A549 (cell line): Measurements from ENCODE around the gene MYRFL.

Experiments
- BHLHE40 ChIP-seq: IDR thresholded peaks from 2 replicates; pipeline ENCODE4 v1.6.1; 2012; ENCODE audit warnings: low read depth, low read length, inconsistent platforms
- EP300 ChIP-seq, 2 experiments: fragments of >200 bp; sonication (Bioruptor Twin); formaldehyde crosslinking; IDR thresholded peaks; 2 replicates in 1 of 2; 3 replicates in 1 of 2; pipeline ENCODE4 v1.6.1; 2016 to 2017
- ESRRA ChIP-seq: fragments of 150-350 bp; IDR thresholded peaks from 2 replicates; pipeline ENCODE4 v1.6.1; 2014; ENCODE audit warnings: mild to moderate bottlenecking, low read length, borderline replicate concordance
- GATA3 ChIP-seq: IDR thresholded peaks from 2 replicates; pipeline ENCODE4 v1.6.1; 2012; ENCODE audit warnings: borderline replicate concordance
- POLR2A ChIP-seq: IDR thresholded peaks from 2 replicates; pipeline ENCODE4 v1.6.1; 2012; ENCODE audit warnings: mild to moderate bottlenecking, low read length
- TFCP2L1 ChIP-seq: fragments of 250-450 bp; sonication (Bioruptor Pico); IDR thresholded peaks from 2 replicates; pipeline ENCODE4 v1.5.0; 2021; ENCODE audit warnings: mild to moderate bottlenecking
- ZNF302 ChIP-seq: fragments of 250-450 bp; sonication (Bioruptor Pico); IDR thresholded peaks from 2 replicates; pipeline ENCODE4 v1.9.0; 2021; ENCODE audit warnings: inconsistent platforms, mild to moderate bottlenecking, moderate library complexity
- TF ChIP-seq, protein P1 (sequence below): IDR thresholded peaks from 2 replicates; pipeline ENCODE4 v1.6.1; 2012; ENCODE audit warnings: low read depth, borderline replicate concordance
- TF ChIP-seq, protein P2 (sequence below): fragments of >200 bp; sonication (Bioruptor Twin); formaldehyde crosslinking; IDR thresholded peaks from 3 replicates; pipeline ENCODE4 v1.5.1; 2016
- TF ChIP-seq, protein P3 (sequence below): IDR thresholded peaks from 2 replicates; pipeline ENCODE4 v1.6.1; 2012

DNA sequence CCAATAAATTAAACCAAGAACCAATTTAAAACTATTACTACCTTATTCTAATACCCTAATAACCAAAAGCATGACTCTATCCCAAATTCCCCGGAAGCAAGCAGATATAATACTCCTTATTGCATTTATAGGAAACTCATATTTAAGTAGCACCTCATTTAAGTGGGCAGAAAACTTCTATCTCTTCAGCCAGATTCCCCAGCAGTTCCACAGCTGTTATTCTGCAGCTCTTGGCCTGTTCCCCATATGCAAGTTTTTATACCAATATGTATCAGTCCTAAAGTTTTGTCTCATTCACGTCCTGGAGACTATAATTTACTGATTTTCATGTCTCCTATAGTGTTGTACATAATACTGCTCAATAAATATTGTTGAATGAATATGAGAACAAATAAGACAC, 106.5 kb downstream of the MYRFL start:
- TF ChIP-seq, protein P1, sequence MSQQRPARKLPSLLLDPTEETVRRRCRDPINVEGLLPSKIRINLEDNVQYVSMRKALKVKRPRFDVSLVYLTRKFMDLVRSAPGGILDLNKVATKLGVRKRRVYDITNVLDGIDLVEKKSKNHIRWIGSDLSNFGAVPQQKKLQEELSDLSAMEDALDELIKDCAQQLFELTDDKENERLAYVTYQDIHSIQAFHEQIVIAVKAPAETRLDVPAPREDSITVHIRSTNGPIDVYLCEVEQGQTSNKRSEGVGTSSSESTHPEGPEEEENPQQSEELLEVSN, result no peak
- TF ChIP-seq GATA3 (no peak), EP300 (IDR thresholded peaks at IDR 0.05) (no peak), ZNF302 (no peak), BHLHE40 (no peak), POLR2A (no peak), ESRRA (no peak), TFCP2L1 (CRISPR knock-in tag) (no peak)
- TF ChIP-seq, protein P2, sequence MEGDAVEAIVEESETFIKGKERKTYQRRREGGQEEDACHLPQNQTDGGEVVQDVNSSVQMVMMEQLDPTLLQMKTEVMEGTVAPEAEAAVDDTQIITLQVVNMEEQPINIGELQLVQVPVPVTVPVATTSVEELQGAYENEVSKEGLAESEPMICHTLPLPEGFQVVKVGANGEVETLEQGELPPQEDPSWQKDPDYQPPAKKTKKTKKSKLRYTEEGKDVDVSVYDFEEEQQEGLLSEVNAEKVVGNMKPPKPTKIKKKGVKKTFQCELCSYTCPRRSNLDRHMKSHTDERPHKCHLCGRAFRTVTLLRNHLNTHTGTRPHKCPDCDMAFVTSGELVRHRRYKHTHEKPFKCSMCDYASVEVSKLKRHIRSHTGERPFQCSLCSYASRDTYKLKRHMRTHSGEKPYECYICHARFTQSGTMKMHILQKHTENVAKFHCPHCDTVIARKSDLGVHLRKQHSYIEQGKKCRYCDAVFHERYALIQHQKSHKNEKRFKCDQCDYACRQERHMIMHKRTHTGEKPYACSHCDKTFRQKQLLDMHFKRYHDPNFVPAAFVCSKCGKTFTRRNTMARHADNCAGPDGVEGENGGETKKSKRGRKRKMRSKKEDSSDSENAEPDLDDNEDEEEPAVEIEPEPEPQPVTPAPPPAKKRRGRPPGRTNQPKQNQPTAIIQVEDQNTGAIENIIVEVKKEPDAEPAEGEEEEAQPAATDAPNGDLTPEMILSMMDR, result no peak
- TF ChIP-seq, protein P3, sequence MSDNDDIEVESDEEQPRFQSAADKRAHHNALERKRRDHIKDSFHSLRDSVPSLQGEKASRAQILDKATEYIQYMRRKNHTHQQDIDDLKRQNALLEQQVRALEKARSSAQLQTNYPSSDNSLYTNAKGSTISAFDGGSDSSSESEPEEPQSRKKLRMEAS, result no peak
